K562 (cell line): ENCODE measurements around the gene ZFYVE28. TPM values are rescaled to one million over a fixed set of nuclear protein-coding genes. Genes with fewer than 3 reads are reported as not detected.
A peak's percentile ranks its signal among the peaks of the same experiment; 100 is the strongest.

Source experiments
- BCLAF1 ChIP-seq, 2 experiments: fragments of 450-650 bp in 1 of 2; IDR thresholded peaks; 2 replicates each; pipeline ENCODE4 v1.6.1; 2011 to 2017; ENCODE audit warnings: low read depth in 2 of 2, antibody characterized with exemption in 1 of 2, borderline replicate concordance in 1 of 2, low read length in 1 of 2, mild to moderate bottlenecking in 1 of 2, mixed read lengths in 1 of 2; ENCODE audit not compliant: control insufficient read depth in 1 of 2
- CEBPB ChIP-seq: fragments of 450-650 bp; IDR thresholded peaks from 2 replicates; pipeline ENCODE4 v1.6.1; 2016; ENCODE audit warnings: missing genetic modification characterization, missing compliant biosample characterization
- CHAMP1 ChIP-seq: fragments of 450-650 bp; IDR thresholded peaks from 2 replicates; pipeline ENCODE4 v1.6.1; 2016; ENCODE audit warnings: mild to moderate bottlenecking
- EP300 ChIP-seq: IDR thresholded peaks from 2 replicates; pipeline ENCODE4 v1.6.1; 2012; ENCODE audit warnings: low read length, improper control_type of control experiment
- FOXP1 ChIP-seq: sonication (generic); formaldehyde crosslinking; IDR thresholded peaks from 2 replicates; pipeline ENCODE4 v1.8.0; 2022; ENCODE audit warnings: mild to moderate bottlenecking, missing genetic modification reagents
- GTF2F1 ChIP-seq: IDR thresholded peaks from 2 replicates; pipeline ENCODE4 v1.6.1; 2011; ENCODE audit warnings: low read depth, low read length, improper control_type of control experiment
- HNRNPK ChIP-seq: fragments of 200-400 bp; formaldehyde crosslinking; IDR thresholded peaks from one replicate; pipeline ENCODE4 v1.6.1; 2018; ENCODE audit warnings: mild to moderate bottlenecking, low read depth, low read length; ENCODE audit not compliant: poor library complexity, severe bottlenecking
- KDM4B ChIP-seq, 2 experiments: fragments of 450-650 bp in 1 of 2; sonication (generic) in 1 of 2; IDR thresholded peaks; 2 replicates each; pipeline ENCODE4 v1.6.1; 2016 to 2017; ENCODE audit warnings: borderline replicate concordance in 2 of 2, antibody characterized with exemption in 1 of 2, low read depth in 1 of 2, mild to moderate bottlenecking in 1 of 2
- MCM5 ChIP-seq: fragments of 450-650 bp; IDR thresholded peaks from 2 replicates; pipeline ENCODE4 v1.6.1; 2016; ENCODE audit warnings: low read depth
- MECOM ChIP-seq: fragments of 250-450 bp; sonication (Bioruptor Pico); IDR thresholded peaks from 2 replicates; pipeline ENCODE4 v1.8.0; 2022; ENCODE audit warnings: inconsistent platforms
- NFIX ChIP-seq: fragments of 250-450 bp; sonication (Bioruptor Pico); IDR thresholded peaks from 2 replicates; pipeline ENCODE4 v1.4.0; 2020; ENCODE audit warnings: low read depth, mild to moderate bottlenecking, moderate library complexity
- NFRKB ChIP-seq: fragments of 450-650 bp; IDR thresholded peaks from 2 replicates; pipeline ENCODE4 v1.6.1; 2016; ENCODE audit warnings: low read depth
- PHB2 ChIP-seq: fragments of 450-650 bp; IDR thresholded peaks from 2 replicates; pipeline ENCODE4 v1.6.1; 2017; ENCODE audit warnings: low read depth
- SAFB ChIP-seq: fragments of 200-400 bp; formaldehyde crosslinking; IDR thresholded peaks from 2 replicates; pipeline ENCODE4 v1.6.1; 2017; ENCODE audit warnings: low read depth, low read length, borderline replicate concordance
- XRCC4 ChIP-seq: IDR thresholded peaks from one replicate; pipeline ENCODE4 v1.6.1; 2011; ENCODE audit not compliant: insufficient read depth, insufficient read length; ENCODE audit errors: extremely low read depth
- ZEB2 ChIP-seq: fragments of 450-650 bp; IDR thresholded peaks from 2 replicates; pipeline ENCODE4 v1.6.1; 2016
- ZNF140 ChIP-seq: fragments of 250-450 bp; sonication (Bioruptor Pico); IDR thresholded peaks from 2 replicates; pipeline ENCODE4 v1.8.0; 2021; ENCODE audit warnings: moderate library complexity, mild to moderate bottlenecking, inconsistent platforms
- polyA plus RNA-seq, 8 experiments: library from polyadenylated mRNA; depleted of rRNA in 4 of 8; stranded (reverse) in 5 of 8; unstranded in 3 of 8; fragments of >200 nt; fragmentation: Nextera tagmentation in 2 of 8; fragmentation: Illumina TruSeq in 1 of 8; extraction: Ambion mirVana in 2 of 8; extraction: Trizol in 1 of 8; gene quantifications; 2 replicates each; pipeline versions ENCODE4 v1.2.1 to v1.2.3, GENCODE V29; 2011 to 2014; ENCODE audit warnings: inconsistent platforms in 1 of 8, missing spikeins in 1 of 8
- total RNA-seq, 7 experiments: library from RNA; depleted of rRNA in 6 of 7; stranded (reverse); fragments of >200 nt in 6 of 7; fragmentation: Illumina TruSeq in 2 of 7; extraction: Trizol in 2 of 7; gene quantifications; 2 replicates each; pipeline versions ENCODE4 v1.2.1 to v1.2.3, GENCODE V29; 2011 to 2021; ENCODE audit warnings: low replicate concordance in 1 of 7
- TF ChIP-seq, protein P1 (sequence below), 2 experiments: fragments of 450-650 bp; IDR thresholded peaks; 2 replicates each; pipeline ENCODE4 v1.6.1; 2018; ENCODE audit warnings: mild to moderate bottlenecking in 2 of 2, low read depth in 1 of 2; ENCODE audit not compliant: partially characterized antibody in 2 of 2
- TF ChIP-seq, protein P2 (sequence below): sonication (generic); formaldehyde crosslinking; IDR thresholded peaks from 2 replicates; pipeline ENCODE4 v1.5.0; 2020; ENCODE audit warnings: missing genetic modification reagents

The ZFYVE28 gene
- total and polyA plus RNA-seq, 9 of the 15 experiments (the other 6 are each of a cell fraction or from before 2014, with no cell fraction given), result 1.3 to 24.8 (median 8.9) TPM

DNA sequence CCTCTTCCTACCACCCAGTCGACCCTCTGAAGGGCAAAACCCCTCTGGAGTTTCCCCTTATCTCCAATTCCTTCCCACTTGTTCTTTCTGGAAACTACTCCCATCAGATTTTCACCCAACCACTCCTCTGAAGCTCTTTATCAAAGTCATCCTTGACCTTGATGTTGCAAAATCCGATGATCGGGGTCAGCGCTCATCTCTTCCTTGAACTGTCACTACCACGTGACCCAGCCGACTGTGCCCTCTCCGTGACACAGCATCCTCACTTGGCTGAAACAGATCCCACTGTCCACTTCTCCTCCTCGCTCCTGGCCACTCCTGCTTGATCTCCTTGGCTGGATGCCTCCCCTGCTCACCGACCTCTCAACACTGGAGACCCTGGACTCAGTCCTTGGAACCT lies 1.4 kb upstream of the ZFYVE28 start (continued):
- TF ChIP-seq BCLAF1 (IDR thresholded peaks at IDR 0.05; ENCODE audit: borderline replicate concordance in 1 of 2, control insufficient read depth in 1 of 2, low read depth in 2 of 2, low read length in 1 of 2), result no peak
- TF ChIP-seq KDM4B (IDR thresholded peaks at IDR 0.05; ENCODE audit: borderline replicate concordance in 2 of 2, low read depth in 1 of 2), result no peak
- no peak for TF ChIP-seq NFIX (CRISPR knock-in tag)
- TF ChIP-seq CHAMP1, result no peak
- no peak for TF ChIP-seq PHB2
- TF ChIP-seq GTF2F1, result no peak
- TF ChIP-seq NFRKB, result no peak
- TF ChIP-seq, protein P1, sequence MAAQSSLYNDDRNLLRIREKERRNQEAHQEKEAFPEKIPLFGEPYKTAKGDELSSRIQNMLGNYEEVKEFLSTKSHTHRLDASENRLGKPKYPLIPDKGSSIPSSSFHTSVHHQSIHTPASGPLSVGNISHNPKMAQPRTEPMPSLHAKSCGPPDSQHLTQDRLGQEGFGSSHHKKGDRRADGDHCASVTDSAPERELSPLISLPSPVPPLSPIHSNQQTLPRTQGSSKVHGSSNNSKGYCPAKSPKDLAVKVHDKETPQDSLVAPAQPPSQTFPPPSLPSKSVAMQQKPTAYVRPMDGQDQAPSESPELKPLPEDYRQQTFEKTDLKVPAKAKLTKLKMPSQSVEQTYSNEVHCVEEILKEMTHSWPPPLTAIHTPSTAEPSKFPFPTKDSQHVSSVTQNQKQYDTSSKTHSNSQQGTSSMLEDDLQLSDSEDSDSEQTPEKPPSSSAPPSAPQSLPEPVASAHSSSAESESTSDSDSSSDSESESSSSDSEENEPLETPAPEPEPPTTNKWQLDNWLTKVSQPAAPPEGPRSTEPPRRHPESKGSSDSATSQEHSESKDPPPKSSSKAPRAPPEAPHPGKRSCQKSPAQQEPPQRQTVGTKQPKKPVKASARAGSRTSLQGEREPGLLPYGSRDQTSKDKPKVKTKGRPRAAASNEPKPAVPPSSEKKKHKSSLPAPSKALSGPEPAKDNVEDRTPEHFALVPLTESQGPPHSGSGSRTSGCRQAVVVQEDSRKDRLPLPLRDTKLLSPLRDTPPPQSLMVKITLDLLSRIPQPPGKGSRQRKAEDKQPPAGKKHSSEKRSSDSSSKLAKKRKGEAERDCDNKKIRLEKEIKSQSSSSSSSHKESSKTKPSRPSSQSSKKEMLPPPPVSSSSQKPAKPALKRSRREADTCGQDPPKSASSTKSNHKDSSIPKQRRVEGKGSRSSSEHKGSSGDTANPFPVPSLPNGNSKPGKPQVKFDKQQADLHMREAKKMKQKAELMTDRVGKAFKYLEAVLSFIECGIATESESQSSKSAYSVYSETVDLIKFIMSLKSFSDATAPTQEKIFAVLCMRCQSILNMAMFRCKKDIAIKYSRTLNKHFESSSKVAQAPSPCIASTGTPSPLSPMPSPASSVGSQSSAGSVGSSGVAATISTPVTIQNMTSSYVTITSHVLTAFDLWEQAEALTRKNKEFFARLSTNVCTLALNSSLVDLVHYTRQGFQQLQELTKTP (IDR thresholded peaks at IDR 0.05; ENCODE audit: low read depth in 1 of 2, partially characterized antibody in 2 of 2), result peak in 1 of 2 experiments; percentile 37
- no peak for TF ChIP-seq XRCC4
- TF ChIP-seq, protein P2, sequence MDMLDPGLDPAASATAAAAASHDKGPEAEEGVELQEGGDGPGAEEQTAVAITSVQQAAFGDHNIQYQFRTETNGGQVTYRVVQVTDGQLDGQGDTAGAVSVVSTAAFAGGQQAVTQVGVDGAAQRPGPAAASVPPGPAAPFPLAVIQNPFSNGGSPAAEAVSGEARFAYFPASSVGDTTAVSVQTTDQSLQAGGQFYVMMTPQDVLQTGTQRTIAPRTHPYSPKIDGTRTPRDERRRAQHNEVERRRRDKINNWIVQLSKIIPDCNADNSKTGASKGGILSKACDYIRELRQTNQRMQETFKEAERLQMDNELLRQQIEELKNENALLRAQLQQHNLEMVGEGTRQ (CRISPR knock-in tag), result peak; percentile 86
- 0 out of 2 replicates have a peak, but pooled peaks have one; percentile 38 for TF ChIP-seq ZEB2
- TF ChIP-seq SAFB, result no peak
- peak; percentile 89 for TF ChIP-seq MECOM
- peak; percentile 27; the same call in 1 of the 2 replicates for TF ChIP-seq EP300
- peak; percentile 91 for TF ChIP-seq CEBPB
- TF ChIP-seq ZNF140 (CRISPR knock-in tag), result no peak
- TF ChIP-seq HNRNPK, result no peak
- TF ChIP-seq MCM5, result no peak
- no peak for TF ChIP-seq FOXP1 (CRISPR knock-in tag)
